Measurements from ENCODE around the gene AMT. TPM values are rescaled to one million over a fixed set of nuclear protein-coding genes. Genes with fewer than 3 reads are reported as not detected.

The AMT gene
- total RNA-seq, 1 donor from 2014 or later = 9.0 TPM

DNA sequence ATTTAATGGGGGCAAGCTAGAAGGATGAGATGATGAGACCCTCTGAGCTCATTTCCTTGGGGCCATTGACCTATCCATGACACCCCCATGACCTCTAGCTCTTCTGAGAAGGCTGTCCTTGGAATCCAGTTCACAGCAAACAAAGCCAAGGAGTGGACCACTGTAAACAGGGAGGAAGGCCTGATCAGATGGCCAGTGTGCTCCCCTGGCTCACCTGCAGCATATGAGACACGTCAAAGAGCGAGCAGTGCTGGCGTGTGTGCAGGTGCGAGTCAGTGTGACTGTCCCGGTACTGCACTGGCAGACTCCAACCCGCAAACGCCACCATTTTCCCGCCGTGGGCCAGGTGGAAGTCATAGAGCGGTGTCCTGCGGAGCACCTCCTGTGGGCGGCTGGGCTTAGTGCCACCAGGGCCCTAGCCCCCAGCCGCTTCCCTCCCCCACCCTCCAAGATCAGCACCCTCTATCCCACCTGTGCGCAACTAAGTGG, 339 bp downstream of the AMT start:
- H3K36me3 ChIP-seq = peaks cover 22% of the 10 kb centered on the region
- H3K27ac ChIP-seq = no peak overlapping the region
- DNase-seq (no peak), ATAC-seq (peak; percentile 13)
- intact Hi-C loops (cut with DNase I) = no loop called here
- H3K4me3 ChIP-seq = peak overlapping the region; percentile 20
- no peaks in the 10 kb centered on the region for H3K27me3 ChIP-seq
- TF ChIP-seq, protein P1, sequence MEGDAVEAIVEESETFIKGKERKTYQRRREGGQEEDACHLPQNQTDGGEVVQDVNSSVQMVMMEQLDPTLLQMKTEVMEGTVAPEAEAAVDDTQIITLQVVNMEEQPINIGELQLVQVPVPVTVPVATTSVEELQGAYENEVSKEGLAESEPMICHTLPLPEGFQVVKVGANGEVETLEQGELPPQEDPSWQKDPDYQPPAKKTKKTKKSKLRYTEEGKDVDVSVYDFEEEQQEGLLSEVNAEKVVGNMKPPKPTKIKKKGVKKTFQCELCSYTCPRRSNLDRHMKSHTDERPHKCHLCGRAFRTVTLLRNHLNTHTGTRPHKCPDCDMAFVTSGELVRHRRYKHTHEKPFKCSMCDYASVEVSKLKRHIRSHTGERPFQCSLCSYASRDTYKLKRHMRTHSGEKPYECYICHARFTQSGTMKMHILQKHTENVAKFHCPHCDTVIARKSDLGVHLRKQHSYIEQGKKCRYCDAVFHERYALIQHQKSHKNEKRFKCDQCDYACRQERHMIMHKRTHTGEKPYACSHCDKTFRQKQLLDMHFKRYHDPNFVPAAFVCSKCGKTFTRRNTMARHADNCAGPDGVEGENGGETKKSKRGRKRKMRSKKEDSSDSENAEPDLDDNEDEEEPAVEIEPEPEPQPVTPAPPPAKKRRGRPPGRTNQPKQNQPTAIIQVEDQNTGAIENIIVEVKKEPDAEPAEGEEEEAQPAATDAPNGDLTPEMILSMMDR (IDR thresholded peaks at IDR 0.05) = no peak
- H3K9me3 ChIP-seq = no peaks in the 10 kb centered on the region
- peaks cover 6% of the 10 kb centered on the region for H3K4me1 ChIP-seq

DNA sequence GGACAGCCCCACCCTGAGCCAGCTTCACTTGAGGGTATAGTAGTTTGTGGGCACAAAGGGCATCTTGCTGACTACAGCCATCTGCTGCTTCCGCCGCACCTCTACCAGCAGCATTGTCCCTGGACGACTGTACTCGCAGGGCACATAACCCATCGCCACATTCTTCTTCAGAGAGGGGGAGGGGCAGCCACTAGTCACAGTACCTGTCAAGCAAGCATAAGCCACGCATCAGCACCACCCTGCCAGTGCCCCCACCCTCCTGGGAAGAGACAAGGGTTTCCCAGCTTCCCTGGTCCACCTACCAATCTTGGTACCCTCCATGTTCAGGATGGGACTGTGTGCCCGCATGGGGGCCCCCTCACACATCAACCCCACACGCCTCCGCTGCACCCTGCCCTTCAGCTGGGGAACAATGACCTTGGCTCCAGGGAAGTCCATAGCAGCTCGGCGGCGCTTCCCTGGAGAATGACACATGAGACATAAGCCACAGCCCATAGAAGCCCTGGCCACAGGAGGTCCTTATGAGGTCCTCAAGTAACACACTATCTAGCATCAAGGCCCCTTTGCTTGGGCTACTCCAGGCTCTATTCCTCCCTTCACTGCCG, 4.7 kb downstream of the AMT start:
- H3K4me1 ChIP-seq = peaks cover 33% of the 10 kb centered on the region
- intact Hi-C loops (cut with DNase I) = no loop called here
- no peak overlapping the region for H3K4me3 ChIP-seq
- DNase-seq (no peak), ATAC-seq (no peak)
- peak overlapping the region; percentile 66 for H3K27ac ChIP-seq
- no peaks in the 10 kb centered on the region for H3K9me3 ChIP-seq
- TF ChIP-seq, protein P1 (IDR thresholded peaks at IDR 0.05) = no peak
- no peaks in the 10 kb centered on the region for H3K27me3 ChIP-seq
- peaks cover 17% of the 10 kb centered on the region for H3K36me3 ChIP-seq

DNA sequence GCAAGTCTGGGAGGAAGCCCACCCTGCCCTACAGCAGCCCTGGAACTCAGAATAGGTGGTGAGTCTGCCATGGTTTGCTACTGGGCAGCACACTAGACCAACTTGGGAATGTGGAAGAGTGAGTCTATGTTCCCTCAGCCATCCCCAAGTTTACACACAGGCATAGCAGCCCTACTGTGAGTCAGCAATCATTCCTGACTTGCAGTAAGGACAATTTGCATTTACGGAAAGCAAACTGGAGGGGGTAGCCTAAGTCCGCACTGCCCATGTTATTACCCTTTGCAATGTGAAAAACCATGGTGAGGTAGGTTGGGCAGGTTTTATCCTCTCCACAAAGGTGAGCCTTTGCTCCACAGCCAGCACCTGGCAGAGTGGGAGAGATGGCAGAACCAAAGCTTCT, 5.4 kb downstream of the AMT start:
- Histone ChIP-seq H3K9me3 (no peaks in the 10 kb centered on the region), H3K4me3 (no peak overlapping the region), H3K36me3 (peaks cover 17% of the 10 kb centered on the region), H3K27me3 (no peaks in the 10 kb centered on the region), H3K27ac (peak overlapping the region; percentile 66), H3K4me1 (peaks cover 33% of the 10 kb centered on the region)
- TF ChIP-seq, protein P1 (IDR thresholded peaks at IDR 0.05) = no peak
- DNase-seq = no peak
- intact Hi-C loops (cut with DNase I) = no loop called here
- no peak for ATAC-seq

DNA sequence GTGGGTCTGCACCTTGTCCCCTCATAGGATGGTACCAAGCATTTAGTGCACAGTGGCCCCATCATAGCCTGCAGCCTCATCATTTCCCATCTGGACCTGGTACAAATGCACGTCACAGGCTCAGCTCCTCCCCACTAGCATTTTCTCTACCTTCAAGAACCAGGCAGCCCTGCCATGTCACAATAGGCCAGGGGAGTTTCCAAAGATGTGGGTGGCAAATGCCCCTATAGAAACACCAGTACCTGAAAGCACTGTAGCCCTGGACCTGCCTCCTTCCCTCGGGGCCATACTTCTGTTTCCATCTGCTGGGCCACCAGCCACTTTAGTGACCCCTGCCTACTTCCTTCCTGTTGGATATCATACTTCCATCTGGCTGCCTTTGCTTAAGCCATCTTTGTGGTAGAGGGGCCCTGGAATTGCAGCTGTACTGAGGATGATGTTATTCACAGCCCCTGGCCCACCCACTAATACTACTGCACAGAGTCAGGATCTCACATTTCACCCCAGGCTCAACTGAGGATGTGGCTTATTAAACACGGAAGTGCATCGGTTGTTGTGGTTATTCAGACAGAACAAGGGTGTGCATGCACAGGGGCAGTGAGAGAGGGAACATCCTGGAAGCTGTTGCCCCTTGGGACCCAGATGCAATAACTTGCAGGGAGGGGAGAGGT, 6.2 kb downstream of the AMT start:
- TF ChIP-seq, protein P1 (IDR thresholded peaks at IDR 0.05) = no peak
- Histone ChIP-seq H3K9me3 (no peaks in the 10 kb centered on the region), H3K27ac (peak overlapping the region; percentile 66), H3K4me3 (no peak overlapping the region), H3K27me3 (no peaks in the 10 kb centered on the region), H3K4me1 (peaks cover 33% of the 10 kb centered on the region), H3K36me3 (peaks cover 17% of the 10 kb centered on the region)
- intact Hi-C loops (cut with DNase I) = no loop called here
- DNase-seq (no peak), ATAC-seq (no peak)

DNA sequence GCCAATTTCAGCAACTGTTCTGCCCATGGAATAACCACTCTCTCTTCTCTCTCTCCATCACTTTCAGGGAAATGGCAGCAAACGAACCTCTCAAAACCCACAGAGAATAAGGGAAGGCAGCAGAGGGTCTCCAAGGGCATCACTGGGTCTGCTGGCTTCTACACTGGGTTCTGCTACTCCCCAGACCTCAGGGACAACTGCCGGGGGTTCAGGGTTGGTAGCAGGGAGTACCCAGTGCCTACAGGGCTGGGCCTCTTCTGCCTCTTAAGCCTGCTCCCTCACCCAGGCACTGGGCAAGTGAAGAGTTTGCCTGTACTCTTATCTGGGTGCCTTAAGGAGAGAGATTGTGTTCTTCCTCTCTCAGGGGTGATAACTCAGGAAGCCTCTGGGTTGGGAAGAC, 7.5 kb downstream of the AMT start:
- H3K36me3 ChIP-seq = peaks cover 17% of the 10 kb centered on the region
- TF ChIP-seq, protein P1 (IDR thresholded peaks at IDR 0.05) = no peak
- no peaks in the 10 kb centered on the region for H3K9me3 ChIP-seq
- DNase-seq = no peak
- H3K4me3 ChIP-seq = no peak overlapping the region
- H3K4me1 ChIP-seq = peaks cover 41% of the 10 kb centered on the region
- no peak for ATAC-seq
- intact Hi-C loops (cut with DNase I) = no loop called here
- H3K27me3 ChIP-seq = no peaks in the 10 kb centered on the region
- peak overlapping the region; percentile 97 for H3K27ac ChIP-seq

All from upper lobe of right lung (tissue), 1 donor.